Stimulated activated effector memory CD8-positive, alpha-beta T cell treated with anti-CD3 and anti-CD28 coated beads, Interleukin-12 subunit alpha, Interleukin-12 subunit beta, amount 100 ng/mL, for 72 hours (primary cell): ENCODE data around the gene DISC1.
"Not testable (repeated sequence)": the region's sequence is repeated elsewhere in the genome, so short reads cannot be mapped to it uniquely, and the experiment has no call there.

Experiments
- ATAC-seq: fragments of 150-1000 bp; cut with Tn5 transposase; 2 replicates; pipeline ENCODE4 v1.10.0; 2021
- DNase-seq, 2 donors: peaks; one replicate each; pipeline ENCODE4 v3.0.0; 2021 to 2022; ENCODE audit warnings: low spot score in 2 of 2
- H3K27ac Mint-ChIP-seq: one replicate; pipeline ENCODE4 v1.8.0; 2022; ENCODE audit warnings: mild to moderate bottlenecking, mixed read lengths
- H3K36me3 Mint-ChIP-seq: one replicate; pipeline ENCODE4 v1.8.0; 2022; ENCODE audit warnings: mild to moderate bottlenecking, mixed read lengths
- H3K4me1 Mint-ChIP-seq: one replicate; pipeline ENCODE4 v1.8.0; 2022; ENCODE audit warnings: mixed read lengths
- H3K4me3 Mint-ChIP-seq: one replicate; pipeline ENCODE4 v1.8.0; 2022; ENCODE audit warnings: mild to moderate bottlenecking, mixed read lengths
- H3K9me3 Mint-ChIP-seq: one replicate; pipeline ENCODE4 v1.8.0; 2022; ENCODE audit warnings: mixed read lengths

DISC1 gene

DNA sequence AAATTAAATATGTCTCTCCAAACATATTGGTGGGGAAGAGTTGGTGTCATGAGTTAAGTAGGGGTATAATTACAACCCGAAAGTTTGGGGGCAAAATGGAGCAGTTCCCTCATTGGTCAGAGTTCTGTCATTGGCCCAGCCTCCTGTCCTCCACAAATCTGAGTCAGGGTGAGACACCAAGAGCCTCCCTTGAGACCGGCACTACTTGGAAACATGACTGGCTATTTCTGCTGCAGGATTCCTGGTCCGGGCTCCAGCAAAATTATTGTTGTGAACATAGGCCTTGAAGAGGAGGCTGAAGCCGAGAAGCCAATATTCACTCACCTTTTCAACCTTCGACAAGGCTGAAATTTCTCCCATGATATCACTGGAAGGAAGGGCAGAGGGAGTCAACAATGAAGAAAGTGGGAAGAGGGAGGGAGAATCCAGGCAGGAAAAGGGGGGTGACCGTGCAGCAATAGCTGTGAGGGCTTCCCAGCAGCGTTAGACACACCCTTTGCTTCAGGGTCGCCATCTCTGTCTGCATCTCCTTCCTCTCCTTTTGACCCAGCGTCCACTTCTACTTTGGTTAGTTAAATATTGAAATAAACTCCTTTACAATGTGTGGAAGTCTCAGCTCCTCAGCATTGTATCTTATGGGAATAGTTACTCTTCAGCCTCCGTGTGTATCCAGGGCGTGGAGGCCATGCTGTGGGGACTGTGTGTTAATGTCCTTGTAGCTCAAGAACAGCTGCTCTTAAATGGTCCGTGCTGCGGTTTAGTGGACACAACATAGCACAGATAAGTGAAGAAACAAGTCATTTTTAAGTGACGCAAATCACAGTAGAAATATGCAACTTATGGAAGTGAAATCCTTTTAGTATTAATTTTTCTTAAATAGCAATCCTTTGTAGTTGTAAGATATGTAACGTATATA lies 307.4 kb downstream of the DISC1 start:
- H3K27ac Mint-ChIP-seq: no peak overlapping the region
- H3K4me3 Mint-ChIP-seq: no peak overlapping the region
- DNase-seq: no peak
- ATAC-seq: no peak
- no peaks in the 10 kb centered on the region for H3K9me3 Mint-ChIP-seq
- peaks cover 15% of the 10 kb centered on the region for H3K4me1 Mint-ChIP-seq
- no peaks in the 10 kb centered on the region for H3K36me3 Mint-ChIP-seq

DNA sequence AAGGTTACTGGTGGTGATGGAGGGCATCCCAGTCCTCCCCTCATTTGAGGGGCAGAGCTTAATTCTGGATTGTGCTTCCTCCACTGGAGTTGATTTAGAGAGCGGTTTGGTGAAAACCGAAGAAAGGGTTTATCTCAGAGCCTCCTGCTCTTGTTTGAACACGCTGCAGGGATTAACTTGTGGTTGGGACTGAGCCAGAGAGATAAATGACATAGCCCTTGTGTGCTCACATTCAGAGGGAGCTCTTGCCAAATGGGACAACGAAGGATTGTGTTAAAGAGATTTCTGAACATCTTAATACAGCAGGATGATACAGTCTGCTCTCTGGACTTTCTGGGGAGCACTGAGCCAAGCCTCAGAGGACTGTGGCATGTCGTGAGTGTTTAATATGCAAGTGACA lies 308.2 kb downstream of the DISC1 start:
- H3K4me3 Mint-ChIP-seq: no peak overlapping the region
- no peaks in the 10 kb centered on the region for H3K36me3 Mint-ChIP-seq
- ATAC-seq (no peak), DNase-seq (no peak)
- no peak overlapping the region for H3K27ac Mint-ChIP-seq
- H3K9me3 Mint-ChIP-seq: no peaks in the 10 kb centered on the region
- H3K4me1 Mint-ChIP-seq: peaks cover 9% of the 10 kb centered on the region

DNA sequence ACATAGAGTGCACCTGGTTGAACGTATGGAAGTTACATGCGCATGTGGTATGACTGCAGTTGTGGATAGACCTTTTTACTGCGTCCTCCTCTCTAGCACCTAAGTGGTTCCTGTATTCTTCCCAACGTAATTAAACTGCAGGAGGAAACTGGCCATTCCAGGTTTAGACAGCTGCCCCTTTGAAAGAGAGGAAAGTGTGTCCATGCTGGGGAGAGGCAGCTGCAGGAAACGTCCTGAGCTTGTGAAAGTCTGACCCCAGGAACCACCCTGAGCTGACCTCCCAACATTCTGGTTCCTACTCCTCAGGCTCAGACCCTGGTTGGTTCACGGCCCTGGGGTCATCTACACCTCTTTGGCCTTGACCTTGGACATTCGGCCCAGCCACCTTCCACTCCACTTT lies 309.3 kb downstream of the DISC1 start:
- Mint-ChIP-seq H3K27ac (peak overlapping the region; percentile 9), H3K9me3 (no peaks in the 10 kb centered on the region), H3K4me1 (no peaks in the 10 kb centered on the region), H3K36me3 (no peaks in the 10 kb centered on the region), H3K4me3 (no peak overlapping the region)
- DNase-seq: no peak
- no peak for ATAC-seq

DNA sequence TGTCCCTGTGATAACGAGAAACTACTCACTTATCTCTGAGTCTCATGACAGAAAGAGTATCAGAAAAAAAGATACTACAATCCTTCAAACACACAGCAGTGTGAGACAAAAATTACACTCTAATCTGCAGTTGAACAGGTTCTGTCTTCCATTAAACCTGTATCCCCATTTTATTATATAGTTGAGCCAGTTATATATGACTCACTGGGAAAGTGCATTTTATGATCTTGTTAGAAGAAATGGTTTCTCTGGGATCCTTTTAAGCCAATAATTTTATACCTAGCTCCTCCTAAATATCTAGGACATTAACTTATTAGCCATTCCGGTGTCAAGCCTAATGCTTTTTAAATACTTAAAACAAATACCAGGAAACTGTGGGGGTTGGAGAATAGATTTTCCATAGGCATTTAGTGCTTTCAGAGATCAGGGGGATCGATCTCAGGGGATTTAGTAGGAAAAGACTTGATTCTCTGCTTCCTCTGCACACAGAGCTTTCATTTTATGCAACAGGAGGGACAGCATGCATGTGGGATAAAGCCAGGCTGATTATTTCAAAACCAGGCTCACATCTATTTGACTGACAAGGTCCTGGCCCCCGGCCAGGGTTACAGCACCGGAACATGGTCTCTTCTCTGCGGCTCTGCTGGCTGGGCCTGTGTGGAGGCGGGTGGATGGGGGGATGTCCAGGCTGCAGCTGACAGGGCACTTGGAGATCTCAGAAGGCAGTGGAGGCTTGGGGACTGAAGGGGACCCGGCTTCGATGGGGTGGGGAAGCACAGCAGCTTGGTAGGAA lies 310.6 kb downstream of the DISC1 start:
- Mint-ChIP-seq H3K4me3 (no peak overlapping the region), H3K4me1 (no peaks in the 10 kb centered on the region), H3K9me3 (no peaks in the 10 kb centered on the region), H3K27ac (no peak overlapping the region), H3K36me3 (no peaks in the 10 kb centered on the region)
- no peak for ATAC-seq
- no peak for DNase-seq

DNA sequence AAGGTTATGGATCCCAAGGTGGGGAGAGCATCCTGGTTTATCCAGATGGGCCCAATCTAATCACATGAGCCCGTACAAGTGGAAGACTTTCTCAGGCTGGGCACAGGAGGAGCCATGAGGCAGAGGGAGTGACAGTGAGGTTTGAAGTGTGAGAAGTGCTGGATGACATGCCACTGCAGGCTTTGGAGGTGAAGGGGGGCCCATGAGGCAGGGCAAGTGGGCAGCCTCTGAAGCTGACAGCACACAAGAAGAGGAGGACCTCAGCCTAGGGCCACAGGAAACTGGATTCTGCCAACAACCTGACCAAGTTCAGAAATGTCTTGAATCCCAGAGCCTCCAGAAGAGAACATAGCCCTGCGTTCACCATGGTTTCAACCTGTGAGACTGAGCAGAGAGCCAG lies 311.6 kb downstream of the DISC1 start:
- H3K36me3 Mint-ChIP-seq: no peaks in the 10 kb centered on the region
- no peak overlapping the region for H3K4me3 Mint-ChIP-seq
- no peak overlapping the region for H3K27ac Mint-ChIP-seq
- no peak for DNase-seq
- H3K9me3 Mint-ChIP-seq: no peaks in the 10 kb centered on the region
- H3K4me1 Mint-ChIP-seq: no peaks in the 10 kb centered on the region
- no peak for ATAC-seq

GRCh38 chr1:231938711-231939110 lies 312.1 kb downstream of the DISC1 start:
- H3K27ac Mint-ChIP-seq: no peak overlapping the region

GRCh38 chr1:231939118-231939517 lies 312.5 kb downstream of the DISC1 start:
- Mint-ChIP-seq H3K9me3 (no peaks in the 10 kb centered on the region), H3K27ac (no peak overlapping the region), H3K4me3 (no peak overlapping the region), H3K36me3 (no peaks in the 10 kb centered on the region), H3K4me1 (no peaks in the 10 kb centered on the region)
- ATAC-seq (no peak), DNase-seq (no peak)

More at GRCh38 chr1:231938711-231939110, 312.1 kb downstream of the DISC1 start:
- Mint-ChIP-seq H3K4me3 (no peak overlapping the region), H3K9me3 (no peaks in the 10 kb centered on the region), H3K36me3 (no peaks in the 10 kb centered on the region), H3K4me1 (no peaks in the 10 kb centered on the region)
- ATAC-seq (no peak), DNase-seq (no peak)

- Mint-ChIP-seq H3K4me1 (no peaks in the 10 kb centered on the region), H3K9me3 (no peaks in the 10 kb centered on the region), H3K4me3 (no peak overlapping the region), H3K36me3 (no peaks in the 10 kb centered on the region), H3K27ac (no peak overlapping the region)
- no peak for DNase-seq
- ATAC-seq: no peak
Observed at GRCh38 chr1:231940116-231940515, 313.5 kb downstream of the DISC1 start.

- Mint-ChIP-seq H3K9me3 (no peaks in the 10 kb centered on the region), H3K36me3 (no peaks in the 10 kb centered on the region), H3K27ac (no peak overlapping the region), H3K4me3 (no peak overlapping the region), H3K4me1 (no peaks in the 10 kb centered on the region)
- no peak for DNase-seq
- no peak for ATAC-seq
Observed at GRCh38 chr1:231940701-231941100, 314.1 kb downstream of the DISC1 start.

GRCh38 chr1:231943084-231943483 lies 316.5 kb downstream of the DISC1 start:
- DNase-seq (no peak), ATAC-seq (no peak)
- H3K36me3 Mint-ChIP-seq: no peaks in the 10 kb centered on the region
- no peaks in the 10 kb centered on the region for H3K9me3 Mint-ChIP-seq
- H3K4me3 Mint-ChIP-seq: no peak overlapping the region
- H3K27ac Mint-ChIP-seq: peak overlapping the region; percentile 8
- no peaks in the 10 kb centered on the region for H3K4me1 Mint-ChIP-seq

GRCh38 chr1:231948102-231948501 lies 321.5 kb downstream of the DISC1 start:
- not testable (repeated sequence) for H3K9me3 Mint-ChIP-seq

DNA sequence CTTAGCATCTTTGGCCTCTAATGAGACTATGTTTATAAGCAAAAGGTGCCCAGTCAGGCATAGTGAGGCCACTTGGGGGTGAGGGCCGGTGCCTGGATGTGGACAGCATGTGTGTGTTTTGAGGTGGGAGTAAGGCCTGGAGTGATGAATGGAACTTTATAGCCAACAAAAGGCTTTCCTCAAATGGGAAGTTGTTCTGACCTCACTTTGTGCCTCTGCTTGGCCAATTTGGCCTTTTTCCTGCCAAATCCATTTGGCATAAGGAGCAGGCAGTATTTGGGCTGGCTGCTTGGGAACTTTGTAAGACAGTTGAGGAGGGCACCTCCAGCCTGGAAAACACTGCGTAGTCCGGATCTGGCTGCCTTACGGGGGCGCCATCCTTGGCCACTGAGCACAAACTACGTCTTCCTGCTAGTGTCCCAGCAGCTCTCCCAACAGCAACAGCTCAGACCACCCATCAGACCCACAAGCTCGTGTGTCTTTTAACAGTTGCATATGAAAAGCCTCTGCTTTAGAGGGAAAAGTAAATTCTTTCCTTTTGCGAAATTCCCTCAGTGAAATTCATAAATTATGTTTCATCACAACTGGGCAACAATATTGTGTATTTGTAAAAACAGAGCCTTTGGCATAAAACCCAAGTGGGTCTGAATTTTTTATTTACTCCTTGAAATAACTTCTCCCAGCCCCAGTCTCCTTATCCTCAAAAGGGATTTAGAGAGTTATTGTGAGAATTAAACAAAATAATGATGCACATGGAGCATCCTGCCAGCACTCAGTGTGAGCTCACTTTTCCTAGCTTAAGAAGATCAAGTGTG lies 322.9 kb downstream of the DISC1 start:
- peaks cover 15% of the 10 kb centered on the region for H3K4me1 Mint-ChIP-seq
- H3K9me3 Mint-ChIP-seq: no peaks in the 10 kb centered on the region

More at GRCh38 chr1:231948102-231948501, 321.5 kb downstream of the DISC1 start:
- H3K4me3 Mint-ChIP-seq, H3K36me3 Mint-ChIP-seq, DNase-seq, H3K27ac Mint-ChIP-seq, ATAC-seq: not testable (repeated sequence)
- peaks cover 15% of the 10 kb centered on the region for H3K4me1 Mint-ChIP-seq

DNA sequence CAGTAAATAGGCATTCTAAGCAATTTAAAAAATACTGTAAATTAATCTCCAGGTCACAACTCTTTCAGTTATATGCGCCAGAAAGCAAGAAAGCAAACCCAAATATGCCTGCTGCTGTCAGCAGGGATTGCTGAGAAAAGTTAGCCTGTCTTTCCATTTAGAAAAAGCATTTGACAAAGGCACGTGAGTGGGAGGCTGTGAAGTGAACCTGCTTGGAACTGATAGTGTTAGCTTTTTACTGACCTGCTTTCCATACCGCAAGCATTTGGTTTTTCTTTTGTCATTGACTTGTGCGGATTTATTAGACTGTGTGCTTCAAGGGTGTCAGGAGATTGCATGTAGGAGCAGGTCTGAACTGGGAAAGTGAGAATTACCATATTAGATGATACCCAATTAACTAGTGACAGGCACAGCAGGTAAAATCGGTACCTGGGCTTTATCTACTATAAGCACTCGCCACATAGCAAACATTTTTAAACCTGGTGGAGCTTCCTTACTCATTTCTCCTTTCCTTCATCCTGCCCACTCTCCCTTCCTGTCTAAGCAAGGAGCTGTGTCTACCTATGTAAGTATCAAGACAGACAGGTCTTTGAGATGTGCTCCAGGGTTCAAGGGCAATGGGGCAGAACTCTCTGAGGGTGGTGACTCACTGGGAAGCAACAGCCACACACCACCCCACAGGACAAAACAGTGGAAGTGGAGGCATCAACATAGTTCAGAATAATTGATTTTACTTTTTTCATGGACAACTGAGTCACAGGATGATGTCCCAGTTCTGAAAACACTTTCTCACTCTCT lies 323.9 kb downstream of the DISC1 start:
- Mint-ChIP-seq H3K27ac (peak overlapping the region; percentile 32), H3K4me3 (no peak overlapping the region), H3K9me3 (no peaks in the 10 kb centered on the region), H3K36me3 (no peaks in the 10 kb centered on the region), H3K4me1 (peaks cover 15% of the 10 kb centered on the region)
- ATAC-seq (peak; percentile 37), DNase-seq (no peak)

More for the DNA sequence above, 322.9 kb downstream of the DISC1 start:
- H3K36me3 Mint-ChIP-seq: no peaks in the 10 kb centered on the region
- DNase-seq: no peak
- ATAC-seq: no peak
- H3K27ac Mint-ChIP-seq: peak overlapping the region; percentile 32
- H3K4me3 Mint-ChIP-seq: no peak overlapping the region

GRCh38 chr1:231951374-231951773 lies 324.8 kb downstream of the DISC1 start:
- H3K36me3 Mint-ChIP-seq: no peaks in the 10 kb centered on the region
- H3K9me3 Mint-ChIP-seq: no peaks in the 10 kb centered on the region
- peak; percentile 72 for ATAC-seq
- H3K4me3 Mint-ChIP-seq: no peak overlapping the region
- DNase-seq: no peak
- peaks cover 15% of the 10 kb centered on the region for H3K4me1 Mint-ChIP-seq
- H3K27ac Mint-ChIP-seq: no peak overlapping the region
